ENCODE results near the gene ACACA.

The ACACA gene

DNA sequence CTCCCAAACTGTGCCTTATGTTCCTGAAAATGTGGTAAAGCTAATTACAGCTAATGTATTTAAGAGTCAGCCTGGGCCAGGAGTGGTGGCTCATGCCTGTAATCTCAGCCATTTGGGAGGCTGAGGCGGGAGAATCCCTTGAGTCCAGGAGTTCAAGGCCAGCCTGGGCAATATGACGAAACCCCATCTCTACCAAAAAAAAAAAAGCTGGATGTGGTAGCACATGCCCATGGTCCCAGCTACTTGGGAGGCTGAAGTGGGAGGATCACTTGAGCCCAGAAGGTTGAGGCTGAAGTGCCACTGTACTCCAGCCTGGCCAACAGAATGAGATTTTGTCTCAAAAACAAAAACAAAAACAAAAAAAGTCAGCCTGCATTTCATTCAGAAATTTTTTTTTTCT, 64.0 kb downstream of the ACACA start:
- DNase-seq (ENCODE audit: low read depth): no peak

DNA sequence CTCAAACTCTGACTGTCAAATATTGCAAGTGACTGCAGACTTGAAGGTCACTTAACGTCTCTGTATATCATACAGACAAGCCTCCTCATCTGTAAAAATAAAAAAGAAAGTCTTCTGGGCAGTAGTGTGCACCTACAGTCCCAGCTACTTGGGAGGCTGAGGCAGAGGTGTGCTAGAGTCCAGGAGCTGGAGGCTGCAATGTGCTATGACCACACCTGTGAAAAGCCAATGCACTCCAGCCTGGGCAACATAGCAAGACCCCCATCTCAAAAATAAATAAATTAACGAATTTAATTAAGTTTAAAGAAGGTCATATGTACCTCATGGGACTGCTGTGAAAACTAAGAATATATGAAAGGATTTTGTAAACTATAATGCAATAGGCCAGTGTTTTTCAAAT, 65.8 kb downstream of the ACACA start:
- no peak for DNase-seq (ENCODE audit: low read depth)

DNA sequence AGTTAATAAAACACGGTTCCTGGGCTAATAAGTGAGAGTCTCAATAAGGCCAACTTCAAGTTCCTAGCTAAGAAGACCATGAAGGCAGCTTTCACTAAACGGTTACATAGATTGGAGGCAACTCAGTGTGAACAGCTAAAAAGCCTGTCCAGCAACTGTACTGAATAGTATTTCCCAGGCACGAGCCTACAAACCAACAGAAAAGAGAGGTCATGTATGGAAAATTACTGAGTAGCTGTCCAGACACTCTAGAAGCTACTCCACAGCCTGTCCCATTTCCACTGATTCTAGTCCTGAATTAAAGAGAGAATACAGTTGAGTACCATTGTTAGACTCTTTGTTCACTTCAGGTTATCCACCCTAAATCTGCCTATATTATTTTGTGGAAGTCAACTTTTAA, 67.3 kb downstream of the ACACA start:
- no peak for DNase-seq (ENCODE audit: low read depth)

- DNase-seq (ENCODE audit: low read depth): no peak
Measured at GRCh38 chr17:37338847-37339246, 67.8 kb downstream of the ACACA start.

DNA sequence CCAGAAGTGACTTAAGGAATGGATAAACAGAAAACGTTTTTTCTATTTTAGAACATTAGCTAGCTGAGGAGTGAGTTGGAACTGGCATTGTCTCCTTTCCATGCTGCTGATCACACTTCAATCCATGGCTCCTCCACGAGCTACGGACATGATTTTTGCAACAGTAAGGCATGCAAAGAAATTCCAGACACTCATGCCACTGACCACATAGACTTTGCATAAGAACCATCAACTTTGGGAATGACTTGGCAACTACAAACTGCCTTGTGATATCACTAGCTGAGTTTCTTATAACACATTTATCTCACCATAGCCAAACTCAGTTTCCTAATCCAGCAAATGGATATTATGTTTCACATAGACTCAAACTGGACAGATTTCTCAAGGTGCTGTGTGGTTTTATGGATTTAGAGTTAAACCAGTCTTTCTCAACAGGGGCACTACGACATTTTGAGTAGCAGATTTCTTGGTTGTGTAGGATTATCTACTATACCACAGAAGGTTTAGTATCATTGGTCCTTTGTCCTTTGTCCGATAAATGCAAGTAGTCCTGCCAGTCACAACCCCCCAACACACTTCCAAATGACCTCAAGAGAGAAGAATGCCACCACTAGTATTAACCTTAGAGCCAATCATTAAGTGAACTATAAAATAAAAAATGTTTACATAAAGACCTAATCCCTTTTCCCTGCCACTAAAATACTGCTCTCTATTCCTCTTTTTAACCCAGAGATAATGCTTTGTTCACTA, 79.1 kb downstream of the ACACA start:
- DNase-seq (ENCODE audit: low read depth): no peak

- DNase-seq (ENCODE audit: low read depth): no peak
Measured at GRCh38 chr17:37322826-37323561, 83.6 kb downstream of the ACACA start.

GRCh38 chr17:37322106-37322505, 84.5 kb downstream of the ACACA start:
- no peak for DNase-seq (ENCODE audit: low read depth)

DNA sequence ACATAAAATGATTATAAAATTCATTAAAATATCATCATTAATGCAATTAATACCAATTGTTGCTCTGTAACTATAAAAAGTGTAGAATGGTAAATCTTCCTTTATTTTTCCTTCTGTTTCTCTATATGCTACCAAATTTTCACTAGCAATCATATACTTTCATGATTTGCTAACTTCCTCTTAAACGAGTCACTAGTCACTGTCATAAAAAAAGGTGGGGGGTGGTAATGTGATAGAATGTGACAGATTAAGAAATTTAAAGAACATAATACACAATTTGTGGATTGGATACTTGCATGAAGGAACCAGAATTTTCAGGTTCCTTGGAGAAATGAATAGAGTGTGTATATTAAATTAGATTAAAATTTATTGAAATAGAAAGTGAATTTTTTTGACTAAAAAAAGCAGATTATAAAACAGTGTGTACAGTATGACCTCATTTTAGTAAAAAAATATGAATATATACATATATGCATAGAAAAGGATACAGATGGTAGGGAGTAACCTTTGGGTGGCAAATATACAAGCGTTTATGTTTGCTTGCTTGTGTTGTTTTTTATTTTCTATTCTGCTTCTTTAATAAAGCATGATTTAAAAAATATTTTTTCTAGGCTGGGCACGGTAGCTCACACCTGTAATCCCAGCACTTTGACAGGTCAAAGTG, 87.6 kb downstream of the ACACA start:
- no peak for DNase-seq (ENCODE audit: low read depth)

DNA sequence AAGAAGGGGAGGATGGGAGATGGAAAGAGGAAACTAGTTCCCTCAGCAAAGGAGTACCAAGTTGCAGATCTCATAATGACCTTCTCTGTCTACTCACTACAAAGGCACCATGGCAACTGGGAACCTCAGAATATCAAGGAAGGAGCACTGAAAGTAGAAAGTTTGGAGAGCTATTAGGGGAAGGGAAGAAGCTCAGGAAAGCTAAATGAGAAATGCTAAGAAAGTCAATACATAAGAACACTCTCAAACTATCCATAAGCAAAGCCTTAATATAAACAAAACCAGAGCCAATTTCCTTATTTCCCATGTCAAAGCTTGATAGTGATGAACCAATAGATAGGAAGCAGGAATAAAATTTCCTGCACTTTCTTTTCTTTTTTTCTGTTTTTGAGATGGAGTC, 88.8 kb downstream of the ACACA start:
- DNase-seq (ENCODE audit: low read depth): no peak

DNA sequence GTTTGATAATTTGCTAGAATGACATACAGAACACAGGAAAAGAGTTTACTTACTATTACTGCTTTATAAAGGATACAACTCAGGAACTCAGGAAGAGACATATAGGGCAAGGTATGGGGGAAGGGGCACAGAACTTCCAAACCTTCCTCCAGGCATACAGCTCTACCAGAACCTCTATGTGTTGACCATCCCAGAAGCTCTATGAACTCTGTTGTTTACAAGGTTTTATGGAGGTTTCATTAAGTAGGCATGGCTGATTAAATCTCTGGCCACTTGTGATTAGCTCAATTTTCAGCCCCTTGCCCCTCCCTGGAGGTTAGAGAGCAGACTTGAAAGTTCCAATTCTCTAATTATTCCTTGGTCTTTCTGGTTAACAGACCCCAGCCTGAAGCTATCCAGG, 91.0 kb downstream of the ACACA start:
- no peak for DNase-seq (ENCODE audit: low read depth)

GRCh38 chr17:37312137-37312923, 94.3 kb downstream of the ACACA start:
- no peak for DNase-seq (ENCODE audit: low read depth)

DNA sequence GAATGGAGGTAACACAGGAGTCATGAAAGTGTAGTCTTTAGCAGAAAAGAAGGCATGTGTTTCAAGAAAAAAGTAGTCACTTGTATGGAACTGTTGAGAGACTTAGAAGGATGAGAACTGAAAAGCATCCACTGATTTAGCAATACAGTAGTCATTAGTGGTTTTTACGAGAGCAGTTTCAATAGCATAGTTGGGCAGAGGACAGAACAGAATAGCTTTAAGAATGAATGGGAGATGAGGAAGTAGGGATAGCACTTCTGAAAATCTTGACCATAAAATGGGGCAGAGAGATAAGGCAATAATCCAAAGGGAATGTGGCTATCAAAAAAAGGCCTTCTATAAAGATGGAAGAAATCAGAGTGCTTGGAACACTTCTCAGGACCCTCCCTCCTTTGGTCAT, 95.7 kb downstream of the ACACA start:
- DNase-seq (ENCODE audit: low read depth): no peak

- no peak for DNase-seq (ENCODE audit: low read depth)
Measured at GRCh38 chr17:37309051-37309450, 97.6 kb downstream of the ACACA start.

- no peak for DNase-seq (ENCODE audit: low read depth)
Measured at GRCh38 chr17:37305406-37305905, 101.2 kb downstream of the ACACA start.

- no peak for DNase-seq (ENCODE audit: low read depth)
Measured at GRCh38 chr17:37301288-37301687, 105.3 kb downstream of the ACACA start.

- no peak for DNase-seq (ENCODE audit: low read depth)
Measured at GRCh38 chr17:37300683-37301082, 106.0 kb downstream of the ACACA start.

GRCh38 chr17:37299257-37299980, 107.2 kb downstream of the ACACA start:
- no peak for DNase-seq (ENCODE audit: low read depth)

DNA sequence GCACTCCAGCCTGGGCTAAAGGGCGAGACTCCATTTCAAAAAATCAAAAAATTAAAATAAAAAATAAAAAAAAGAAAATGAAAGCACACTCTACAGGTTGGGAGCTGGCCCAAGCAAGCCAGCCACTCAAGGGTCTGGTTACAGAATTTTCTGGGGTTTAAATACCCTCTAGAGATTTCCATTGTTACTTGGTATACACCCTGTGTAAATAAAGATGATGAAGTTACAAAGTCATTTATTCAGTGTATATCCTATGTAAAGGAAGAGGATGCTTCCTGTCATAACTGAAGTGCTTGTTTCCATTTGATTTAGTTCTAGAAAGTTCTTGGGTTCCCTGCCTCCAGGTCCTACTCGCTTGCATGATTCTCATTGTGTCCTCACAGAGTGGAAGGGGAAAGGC, 110.7 kb downstream of the ACACA start:
- DNase-seq (ENCODE audit: low read depth): no peak

GRCh38 chr17:37294888-37295287, 111.7 kb downstream of the ACACA start:
- no peak for DNase-seq (ENCODE audit: low read depth)

DNA sequence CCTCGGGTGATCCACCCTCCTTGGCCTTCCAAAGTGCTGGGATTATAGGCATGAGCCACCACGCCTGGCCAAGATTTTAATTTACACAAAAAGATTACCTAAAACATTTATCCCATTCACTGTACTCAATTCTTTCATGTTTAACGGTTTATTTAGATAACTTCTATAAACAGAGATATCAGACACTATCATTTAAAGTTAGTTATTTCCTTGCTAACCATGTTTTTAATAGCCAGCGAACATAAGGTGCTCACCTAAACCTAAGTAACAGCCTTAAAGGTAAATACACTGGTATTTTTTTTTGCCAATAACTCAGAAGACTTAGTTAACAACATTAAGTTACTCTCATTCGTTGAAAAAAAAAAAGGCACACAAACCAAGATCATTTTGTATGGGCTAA, 112.9 kb downstream of the ACACA start:
- DNase-seq (ENCODE audit: low read depth): no peak

GRCh38 chr17:37292429-37293139, 114.1 kb downstream of the ACACA start:
- no peak for DNase-seq (ENCODE audit: low read depth)
